ENCODE data around the gene FHAD1. TPM values are rescaled to one million over a fixed set of nuclear protein-coding genes. Genes with fewer than 3 reads are reported as not detected.

FHAD1 gene
- total and polyA plus RNA-seq, 2 donors (not counting 3 experiments of a cell fraction or from before 2014, with no cell fraction given), result 0.04 to 0.69 TPM

- dilution Hi-C loops (cut with MboI; ENCODE audit: extremely low pct_ligation_motif_present, low sequenced_read_pairs) (no loop called here), intact Hi-C loops (cut with micrococcal nuclease) (loop anchor here (1.0 kb wide), 7 partner anchors 12 to 144 kb away; no protein-coding TSS in a partner anchor)
- FAIRE-seq (no peak), DNase-seq (ENCODE audit: low read depth, low spot score) (no peak)
- Histone ChIP-seq H3K79me2 (ENCODE audit: control insufficient read depth, insufficient read depth, low read length) (no peaks in the 10 kb centered on the region), H3K4me1 (ENCODE audit: control insufficient read depth, extremely low read depth, insufficient read depth, low read length) (no peaks in the 10 kb centered on the region), H4K20me1 (replicated peaks; ENCODE audit: control insufficient read depth, extremely low read depth, insufficient read depth, low read length) (no peaks in the 10 kb centered on the region), H3K27ac (ENCODE audit: insufficient read depth, low read depth, low read length) (no peak overlapping the region), H3K4me2 (ENCODE audit: insufficient read depth, low read length) (no peak overlapping the region), H3K9me3 (replicated peaks; ENCODE audit: control insufficient read depth, insufficient read depth, low read length) (no peaks in the 10 kb centered on the region), H3K4me3 (replicated peaks in 1 of 3; ENCODE audit: insufficient read depth in 1 of 3, low read depth in 1 of 3, low read length in 3 of 3) (no peak overlapping the region), H2AFZ (ENCODE audit: low read depth, low read length) (no peak overlapping the region), H3K36me3 (ENCODE audit: control insufficient read depth in 2 of 2, extremely low read depth in 1 of 2, insufficient read depth in 2 of 2, low read length in 2 of 2) (no peaks in the 10 kb centered on the region), H3K9ac (replicated peaks; ENCODE audit: extremely low read depth, insufficient read depth, low read length) (no peak overlapping the region), H3K9me1 (replicated peaks; ENCODE audit: control insufficient read depth, extremely low read depth, insufficient read depth, low read length) (no peaks in the 10 kb centered on the region), H3K27me3 (ENCODE audit: control insufficient read depth in 2 of 2, insufficient read depth in 2 of 2, low read length in 2 of 2) (no peaks in the 10 kb centered on the region)
- BruUV-seq (replicated peaks), result no TSS peak
- ChIA-PET CTCF (interaction anchor here (0.8 to 9.0 kb wide), 12 partner anchors 8 to 147 kb away, joined by 3 to 211 read pairs (median 6); partner anchors contain the start of gene TMEM51), POLR2A (no interaction called here)
- no peak for TF ChIP-seq GATA2 (IDR thresholded peaks at IDR 0.05; ENCODE audit: insufficient read depth, insufficient read length, low read depth, low read length)
- TF ChIP-seq CTCF (IDR thresholded peaks at IDR 0.05; ENCODE audit: extremely low read depth in 1 of 2, insufficient read depth in 1 of 2, low read depth in 1 of 2, low read length in 2 of 2), result no peak
- TF ChIP-seq POLR2A (IDR thresholded peaks at IDR 0.05; ENCODE audit: low read depth, low read length), result no peak
- no peak for TF ChIP-seq MAX (IDR thresholded peaks at IDR 0.05; ENCODE audit: insufficient read depth, insufficient read length)
- TF ChIP-seq JUN (IDR thresholded peaks at IDR 0.05; ENCODE audit: borderline replicate concordance, insufficient read depth, insufficient read length, low read depth), result no peak
- no peak for TF ChIP-seq FOS (IDR thresholded peaks at IDR 0.05; ENCODE audit: borderline replicate concordance, insufficient read depth, low read length)
- no peak for TF ChIP-seq EZH2 (IDR thresholded peaks at IDR 0.05; ENCODE audit: borderline replicate concordance, low read depth, low read length, severe bottlenecking)
- no peak for TF ChIP-seq POLR2AphosphoS5 (IDR thresholded peaks at IDR 0.05; ENCODE audit: insufficient read depth, low read depth, low read length)
- no peak for TF ChIP-seq MYC (IDR thresholded peaks at IDR 0.05; ENCODE audit: low read depth, low read length)
Observed at GRCh38 chr1:15272782-15273127, 25.7 kb downstream of the FHAD1 start.

Measured in endothelial cell of umbilical vein (primary cell).